Activated T-cell treated with anti-CD3 and anti-CD28 coated beads, Interleukin-2, amount 50 U/mL, for 24 hours (primary cell): ENCODE data around the gene POMT1.
A peak's percentile ranks its signal among the peaks of the same experiment; 100 is the strongest.

ENCODE experiments used
- DNase-seq: peaks from one replicate; pipeline ENCODE4 v3.0.0-alpha.2; 2020
- H3K27ac Mint-ChIP-seq: 2 replicates; pipeline ENCODE4 v1.8.0; 2020; ENCODE audit warnings: mild to moderate bottlenecking, mixed read lengths
- H3K27me3 Mint-ChIP-seq: 2 replicates; pipeline ENCODE4 v1.8.0; 2020; ENCODE audit warnings: mixed read lengths
- H3K36me3 Mint-ChIP-seq: 2 replicates; pipeline ENCODE4 v1.8.0; 2020; ENCODE audit warnings: low read depth, mixed read lengths
- H3K4me1 Mint-ChIP-seq: 2 replicates; pipeline ENCODE4 v1.8.0; 2020; ENCODE audit warnings: low read depth, mixed read lengths
- H3K4me3 Mint-ChIP-seq: 2 replicates; pipeline ENCODE4 v1.8.0; 2020; ENCODE audit warnings: mild to moderate bottlenecking, moderate library complexity, mixed read lengths
- H3K9me3 Mint-ChIP-seq: 2 replicates; pipeline ENCODE4 v1.8.0; 2020; ENCODE audit warnings: mixed read lengths

POMT1 gene

DNA sequence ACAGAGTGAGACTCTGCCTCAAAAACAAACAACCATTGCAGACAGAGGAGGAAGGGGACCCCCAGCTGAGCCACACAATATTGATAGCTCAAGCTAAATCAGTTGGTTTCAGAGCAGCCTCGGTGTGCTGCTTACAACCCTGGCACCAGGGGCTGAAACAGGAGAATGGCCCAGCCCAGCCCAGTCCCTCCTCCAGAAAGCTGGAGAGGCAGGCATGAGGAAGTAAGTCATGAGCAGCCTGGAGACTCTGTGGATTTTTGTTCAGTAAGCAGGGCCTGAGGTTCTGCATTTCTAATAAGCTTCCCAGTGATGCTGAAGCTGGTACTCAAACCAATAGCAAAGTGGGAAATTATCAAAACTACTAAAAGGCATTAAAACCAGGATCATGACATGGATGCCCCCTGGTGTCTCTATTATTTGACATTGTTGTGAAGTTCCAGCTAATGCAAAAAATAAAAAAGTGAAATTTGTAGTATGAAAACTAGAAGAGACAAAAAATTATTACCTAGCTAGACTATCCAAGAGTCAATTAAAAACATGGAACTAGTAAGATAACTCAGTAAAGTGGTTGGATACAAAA is 56.8 kb downstream of the POMT1 start:
- Mint-ChIP-seq H3K27me3 (peaks cover 20% of the 10 kb centered on the region), H3K4me3 (no peak overlapping the region), H3K9me3 (no peaks in the 10 kb centered on the region), H3K27ac (no peak overlapping the region), H3K4me1 (peaks cover 4% of the 10 kb centered on the region), H3K36me3 (no peaks in the 10 kb centered on the region)
- DNase-seq: no peak

- Mint-ChIP-seq H3K27me3 (no peaks in the 10 kb centered on the region), H3K4me3 (no peak overlapping the region), H3K4me1 (peaks cover 9% of the 10 kb centered on the region), H3K27ac (no peak overlapping the region), H3K9me3 (no peaks in the 10 kb centered on the region), H3K36me3 (peaks cover 3% of the 10 kb centered on the region)
- DNase-seq: no peak
These were observed 59.6 kb downstream of the POMT1 start for GRCh38 chr9:131562032-131562959.

- H3K9me3 Mint-ChIP-seq: no peaks in the 10 kb centered on the region
- H3K4me3 Mint-ChIP-seq: no peak overlapping the region
- no peaks in the 10 kb centered on the region for H3K27me3 Mint-ChIP-seq
- H3K36me3 Mint-ChIP-seq: peaks cover 22% of the 10 kb centered on the region
- peaks cover 9% of the 10 kb centered on the region for H3K4me1 Mint-ChIP-seq
- no peak for DNase-seq
- H3K27ac Mint-ChIP-seq: no peak overlapping the region
These were observed 62.7 kb downstream of the POMT1 start for GRCh38 chr9:131565369-131565768.

DNA sequence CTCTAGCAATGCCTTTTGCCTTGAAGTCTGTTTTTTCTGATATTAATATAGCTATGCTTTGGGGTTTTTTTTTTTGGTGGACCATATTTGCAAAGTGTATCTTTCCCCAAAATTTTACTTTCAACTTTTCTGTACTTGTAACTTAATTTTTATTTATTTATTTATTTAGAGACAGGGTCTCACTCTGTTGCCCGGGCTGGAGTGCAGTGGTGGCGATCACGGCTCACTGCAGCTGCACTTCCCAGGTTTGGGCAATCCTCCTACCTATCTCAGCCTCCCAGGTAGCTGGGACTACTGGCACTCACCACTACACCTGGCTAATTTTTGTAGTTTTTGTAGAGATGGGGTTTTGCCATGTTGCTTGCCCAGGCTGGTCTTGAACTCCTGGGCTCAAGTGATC is 63.4 kb downstream of the POMT1 start:
- peaks cover 27% of the 10 kb centered on the region for H3K36me3 Mint-ChIP-seq
- H3K27me3 Mint-ChIP-seq: no peaks in the 10 kb centered on the region
- H3K4me3 Mint-ChIP-seq: no peak overlapping the region
- no peak overlapping the region for H3K27ac Mint-ChIP-seq
- DNase-seq: no peak
- H3K9me3 Mint-ChIP-seq: no peaks in the 10 kb centered on the region
- peaks cover 9% of the 10 kb centered on the region for H3K4me1 Mint-ChIP-seq

DNA sequence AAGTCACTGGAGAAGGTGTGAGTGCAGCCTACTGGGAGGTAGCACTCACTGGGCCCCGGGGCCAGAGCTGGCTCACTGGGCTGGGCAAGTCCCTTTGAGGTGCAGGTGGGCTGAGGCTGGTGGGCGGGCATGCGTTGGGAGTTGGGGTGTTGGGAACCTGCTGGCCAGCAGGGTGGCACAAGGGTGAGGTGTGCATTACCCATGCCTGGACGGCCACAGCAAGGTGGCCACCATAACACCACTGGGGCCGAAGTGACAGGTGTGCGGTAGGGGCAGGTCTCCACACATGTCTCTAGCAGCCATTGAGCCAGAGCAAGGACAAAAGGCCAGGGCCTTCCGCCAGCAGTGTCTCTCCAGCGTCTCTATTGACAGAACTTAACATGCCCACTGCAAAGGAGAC is 65.2 kb downstream of the POMT1 start:
- Mint-ChIP-seq H3K27ac (peak overlapping the region; percentile 68), H3K9me3 (no peaks in the 10 kb centered on the region), H3K4me3 (no peak overlapping the region)

More for the DNA sequence above, 65.2 kb downstream of the POMT1 start:
- Mint-ChIP-seq H3K36me3 (peaks cover 39% of the 10 kb centered on the region), H3K27me3 (no peaks in the 10 kb centered on the region), H3K4me1 (peaks cover 9% of the 10 kb centered on the region)
- no peak for DNase-seq
